ENCODE data around the gene KCNJ10. TPM values are rescaled to one million over a fixed set of nuclear protein-coding genes. Genes with fewer than 3 reads are reported as not detected.

The KCNJ10 gene
- total and polyA plus RNA-seq, 2 of the 13 experiments (the other 11 are each of a cell fraction or from before 2014, with no cell fraction given): 4.4 to 10.3 TPM

DNA sequence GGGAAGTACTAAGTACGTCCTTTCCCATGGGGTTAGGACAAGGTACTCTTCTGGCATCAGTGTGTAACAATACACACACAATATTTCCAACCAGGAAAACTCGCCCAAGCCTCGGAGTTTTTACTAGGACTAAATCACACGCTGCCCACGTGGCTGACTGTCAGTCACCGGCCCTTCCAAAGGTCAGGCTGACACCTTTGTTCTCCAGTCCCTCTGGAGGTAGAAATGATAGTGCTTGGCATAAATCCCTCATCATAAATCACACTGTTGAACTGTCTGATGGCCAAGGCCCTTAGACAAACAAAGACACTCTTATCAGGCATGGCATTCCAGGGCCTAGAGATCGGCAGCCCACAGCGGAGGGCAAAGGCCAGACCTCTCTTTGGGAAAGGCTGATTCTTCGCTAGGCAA, 99.0 kb downstream of the KCNJ10 start (continued):
- TF ChIP-seq, protein P1, sequence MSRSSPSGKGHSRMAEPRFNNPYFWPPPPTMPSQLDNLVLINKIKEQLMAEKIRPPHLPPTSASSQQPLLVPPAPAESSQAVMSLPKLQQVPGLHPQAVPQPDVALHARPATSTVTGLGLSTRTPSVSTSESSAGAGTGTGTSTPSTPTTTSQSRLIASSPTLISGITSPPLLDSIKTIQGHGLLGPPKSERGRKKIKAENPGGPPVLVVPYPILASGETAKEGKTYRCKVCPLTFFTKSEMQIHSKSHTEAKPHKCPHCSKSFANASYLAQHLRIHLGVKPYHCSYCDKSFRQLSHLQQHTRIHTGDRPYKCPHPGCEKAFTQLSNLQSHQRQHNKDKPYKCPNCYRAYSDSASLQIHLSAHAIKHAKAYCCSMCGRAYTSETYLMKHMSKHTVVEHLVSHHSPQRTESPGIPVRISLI (CRISPR knock-in tag; IDR thresholded peaks at IDR 0.05; ENCODE audit: borderline replicate concordance): no peak
- TF ChIP-seq REPIN1 (CRISPR knock-in tag; IDR thresholded peaks at IDR 0.05; ENCODE audit: borderline replicate concordance, low read depth): peak; percentile 59; the same call in 1 of the 2 replicates
- no peak for TF ChIP-seq ZNF557 (CRISPR knock-in tag; IDR thresholded peaks at IDR 0.05)
- TF ChIP-seq, protein P2, sequence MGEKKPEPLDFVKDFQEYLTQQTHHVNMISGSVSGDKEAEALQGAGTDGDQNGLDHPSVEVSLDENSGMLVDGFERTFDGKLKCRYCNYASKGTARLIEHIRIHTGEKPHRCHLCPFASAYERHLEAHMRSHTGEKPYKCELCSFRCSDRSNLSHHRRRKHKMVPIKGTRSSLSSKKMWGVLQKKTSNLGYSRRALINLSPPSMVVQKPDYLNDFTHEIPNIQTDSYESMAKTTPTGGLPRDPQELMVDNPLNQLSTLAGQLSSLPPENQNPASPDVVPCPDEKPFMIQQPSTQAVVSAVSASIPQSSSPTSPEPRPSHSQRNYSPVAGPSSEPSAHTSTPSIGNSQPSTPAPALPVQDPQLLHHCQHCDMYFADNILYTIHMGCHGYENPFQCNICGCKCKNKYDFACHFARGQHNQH (CRISPR knock-in tag; IDR thresholded peaks at IDR 0.05): peak; percentile 53; the same call in 1 of the 2 replicates
- TF ChIP-seq SMC3 (IDR thresholded peaks at IDR 0.05; ENCODE audit: low read length): no peak
- no peak for TF ChIP-seq SOX6 (IDR thresholded peaks at IDR 0.05)
- TF ChIP-seq SOX6 (CRISPR knock-in tag; IDR thresholded peaks at IDR 0.05): peak; percentile 94
- TF ChIP-seq AGO2 (optimal IDR thresholded peaks at IDR 0.05; ENCODE audit: low read depth, low read length): no peak
- TF ChIP-seq MIXL1 (CRISPR knock-in tag; IDR thresholded peaks at IDR 0.05): no peak
- peak; percentile 80 for TF ChIP-seq SKI (IDR thresholded peaks at IDR 0.05; ENCODE audit: partially characterized antibody)
- TF ChIP-seq ZNF747 (CRISPR knock-in tag; IDR thresholded peaks at IDR 0.05; ENCODE audit: borderline replicate concordance): peak; percentile 36; the same call in 1 of the 2 replicates
- TF ChIP-seq MAFK (conservative IDR thresholded peaks at IDR 0.05 in 1 of 2, IDR thresholded peaks at IDR 0.05 in 1 of 2; ENCODE audit: low read length in 2 of 2): no peak
- no peak for TF ChIP-seq ZNF776 (CRISPR knock-in tag; IDR thresholded peaks at IDR 0.05)
- TF ChIP-seq, protein P3, sequence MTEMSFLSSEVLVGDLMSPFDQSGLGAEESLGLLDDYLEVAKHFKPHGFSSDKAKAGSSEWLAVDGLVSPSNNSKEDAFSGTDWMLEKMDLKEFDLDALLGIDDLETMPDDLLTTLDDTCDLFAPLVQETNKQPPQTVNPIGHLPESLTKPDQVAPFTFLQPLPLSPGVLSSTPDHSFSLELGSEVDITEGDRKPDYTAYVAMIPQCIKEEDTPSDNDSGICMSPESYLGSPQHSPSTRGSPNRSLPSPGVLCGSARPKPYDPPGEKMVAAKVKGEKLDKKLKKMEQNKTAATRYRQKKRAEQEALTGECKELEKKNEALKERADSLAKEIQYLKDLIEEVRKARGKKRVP (CRISPR knock-in tag; IDR thresholded peaks at IDR 0.05): peak in 1 of 2 experiments; percentile 28; a peak in 1 of 4 replicates
- peak; percentile 50; the same call in 1 of the 2 replicates for TF ChIP-seq ZFP1 (CRISPR knock-in tag; IDR thresholded peaks at IDR 0.05)
- TF ChIP-seq ZNF441 (CRISPR knock-in tag; IDR thresholded peaks at IDR 0.05; ENCODE audit: borderline replicate concordance): peak; percentile 69; the same call in 1 of the 2 replicates
- no peak for TF ChIP-seq ZNF567 (CRISPR knock-in tag; IDR thresholded peaks at IDR 0.05; ENCODE audit: borderline replicate concordance)
- no peak for TF ChIP-seq SATB2 (CRISPR knock-in tag; IDR thresholded peaks at IDR 0.05)
- no peak for TF ChIP-seq GTF2F1 (IDR thresholded peaks at IDR 0.05; ENCODE audit: low read length)
- no peak for TF ChIP-seq REXO4 (CRISPR knock-in tag; IDR thresholded peaks at IDR 0.05; ENCODE audit: borderline replicate concordance)
- TF ChIP-seq ZNF331 (CRISPR knock-in tag; IDR thresholded peaks at IDR 0.05): peak; percentile 78
- TF ChIP-seq ZNF180 (CRISPR knock-in tag; IDR thresholded peaks at IDR 0.05; ENCODE audit: borderline replicate concordance, low read depth): no peak
- no peak for TF ChIP-seq MAZ (IDR thresholded peaks at IDR 0.05; ENCODE audit: borderline replicate concordance, low read depth, low read length)
- TF ChIP-seq MAZ (CRISPR knock-in tag; IDR thresholded peaks at IDR 0.05; ENCODE audit: low read depth): peak; percentile 45; the same call in 1 of the 2 replicates
- TF ChIP-seq HOXA5 (CRISPR knock-in tag; IDR thresholded peaks at IDR 0.05): peak; percentile 91
- no peak for TF ChIP-seq PCBP1 (IDR thresholded peaks at IDR 0.05; ENCODE audit: borderline replicate concordance, low read depth, low read length)
- no peak for TF ChIP-seq ZBTB7A (CRISPR knock-in tag; IDR thresholded peaks at IDR 0.05)
- TF ChIP-seq FOXK2 (IDR thresholded peaks at IDR 0.05): no peak
- no peak for TF ChIP-seq RELA (CRISPR knock-in tag; IDR thresholded peaks at IDR 0.05)
- no peak for TF ChIP-seq CBX1 (IDR thresholded peaks at IDR 0.05; ENCODE audit: low read depth)
- TF ChIP-seq ATF7-NPFF (CRISPR knock-in tag; IDR thresholded peaks at IDR 0.05; ENCODE audit: low read depth): peak; percentile 51; the same call in 1 of the 2 replicates

All from HepG2 (cell line).